B cell (primary cell): ENCODE data around the gene TNPO3. TPM values are rescaled to one million over a fixed set of nuclear protein-coding genes. Genes with fewer than 3 reads are reported as not detected.

Source experiments
- ATAC-seq: fragments of 200-7000 bp; cut with Tn5 transposase; one replicate; pipeline ENCODE4 v1.10.0; 2021; ENCODE audit warnings: low read depth, mild to moderate bottlenecking, moderate number of reproducible peaks, moderate library complexity
- CTCF ChIA-PET: fragments of 350-600 bp; sonication (Branson Sonifier 250); formaldehyde crosslinking; loops from one replicate; lab custom pipeline; 2021; ENCODE audit warnings: antibody characterized with exemption, inconsistent platforms; lab: Charles Lee
- POLR2A ChIA-PET: fragments of 350-600 bp; sonication (Branson Sonifier 250); formaldehyde crosslinking; loops from one replicate; lab custom pipeline; 2021; ENCODE audit warnings: antibody characterized with exemption; lab: Charles Lee
- DNase-seq: peaks from one replicate; pipeline ENCODE4 v3.0.0; 2013
- H2AFZ ChIP-seq: 2 replicates; pipeline ENCODE4 v1.6.1; 2012; ENCODE audit warnings: mild to moderate bottlenecking, low read depth, low read length; ENCODE audit not compliant: insufficient read depth, poor library complexity, severe bottlenecking
- H3K27ac ChIP-seq, 2 donors: 1 replicate in 1 of 2; 2 replicates in 1 of 2; pipeline ENCODE4 v1.5.1; 2012 to 2013; ENCODE audit warnings: low read length in 2 of 2, mild to moderate bottlenecking in 2 of 2, moderate library complexity in 1 of 2
- H3K27me3 ChIP-seq, 4 experiments: fragments of 200-600 bp in 1 of 4; sonication (generic) in 1 of 4; replicated peaks in 1 of 4; 1 replicate in 2 of 4; 2 replicates in 2 of 4; pipeline versions ENCODE4 v1.6.1 to v1.7.0; 2013 to 2016; ENCODE audit warnings: low read length in 3 of 4, mild to moderate bottlenecking in 2 of 4, mixed read lengths in 1 of 4, moderate library complexity in 1 of 4; ENCODE audit not compliant: insufficient read depth in 4 of 4, control insufficient read depth in 3 of 4; ENCODE audit errors: control extremely low read depth in 1 of 4
- H3K36me3 ChIP-seq, 2 experiments: replicated peaks in 1 of 2; 1 replicate in 1 of 2; 2 replicates in 1 of 2; pipeline versions ENCODE4 v1.6.1 to v1.7.1; 2013; ENCODE audit warnings: low read length in 1 of 2; ENCODE audit not compliant: insufficient read depth in 2 of 2, control insufficient read depth in 1 of 2; ENCODE audit errors: control extremely low read depth in 1 of 2, extremely low read depth in 1 of 2
- H3K4me1 ChIP-seq, 2 donors: fragments of 200-600 bp in 1 of 2; sonication (generic) in 1 of 2; 1 replicate in 1 of 2; 2 replicates in 1 of 2; pipeline versions ENCODE4 v1.5.1 to v1.6.1; 2013 to 2017; ENCODE audit warnings: low read length in 2 of 2; ENCODE audit not compliant: control insufficient read depth in 2 of 2, insufficient read depth in 2 of 2
- H3K4me2 ChIP-seq: replicated peaks from 2 replicates; pipeline ENCODE3; 2012; ENCODE audit warnings: mild to moderate bottlenecking, low read depth, low read length; ENCODE audit not compliant: poor library complexity, severe bottlenecking
- H3K4me3 ChIP-seq, 5 experiments: fragments of 200-600 bp in 1 of 5; sonication (generic) in 1 of 5; 1 replicate in 3 of 5; 2 replicates in 2 of 5; pipeline versions ENCODE4 v1.5.1 to v1.7.0; 2011 to 2016; ENCODE audit warnings: low read length in 4 of 5, mild to moderate bottlenecking in 4 of 5, low read depth in 2 of 5, control low read depth in 1 of 5, moderate library complexity in 1 of 5; ENCODE audit not compliant: insufficient read depth in 1 of 5; ENCODE audit errors: control extremely low read depth in 1 of 5, extremely low read depth in 1 of 5
- H3K79me2 ChIP-seq: fragments of 200-600 bp; sonication (generic); one replicate; pipeline ENCODE4 v1.6.0; 2016; ENCODE audit warnings: low read length; ENCODE audit not compliant: control insufficient read depth, insufficient read depth
- H3K9ac ChIP-seq: fragments of 200-600 bp; sonication (generic); 2 replicates; pipeline ENCODE4 v1.6.1; 2017; ENCODE audit warnings: mild to moderate bottlenecking, low read length, moderate library complexity
- H3K9me3 ChIP-seq, 3 donors: one replicate each; pipeline versions ENCODE4 v1.6.1 to v1.7.1; 2013; ENCODE audit warnings: low read length in 2 of 3; ENCODE audit not compliant: control insufficient read depth in 2 of 3, insufficient read depth in 1 of 3; ENCODE audit errors: control extremely low read depth in 1 of 3
- H4K20me1 ChIP-seq: 2 replicates; pipeline ENCODE4 v1.6.0; 2012; ENCODE audit warnings: mild to moderate bottlenecking, low read length; ENCODE audit not compliant: insufficient read depth, control insufficient read depth, poor library complexity, severe bottlenecking
- H3K27ac Mint-ChIP-seq: one replicate; pipeline ENCODE4 v1.8.0; 2021; ENCODE audit warnings: mixed read lengths
- H3K27me3 Mint-ChIP-seq: one replicate; pipeline ENCODE4 v1.8.0; 2021; ENCODE audit warnings: mixed read lengths
- H3K4me1 Mint-ChIP-seq: one replicate; pipeline ENCODE4 v1.8.0; 2021; ENCODE audit warnings: mixed read lengths
- H3K4me3 Mint-ChIP-seq: one replicate; pipeline ENCODE4 v1.8.0; 2021; ENCODE audit warnings: mixed read lengths
- H3K9me3 Mint-ChIP-seq: one replicate; pipeline ENCODE4 v1.8.0; 2022; ENCODE audit warnings: mixed read lengths; ENCODE audit not compliant: insufficient read depth
- CTCF ChIP-seq: fragments of 200-600 bp; IDR thresholded peaks from one replicate; pipeline ENCODE4 v1.8.0; 2022; ENCODE audit warnings: antibody characterized with exemption, mild to moderate bottlenecking
- EZH2 ChIP-seq: IDR thresholded peaks from 2 replicates; pipeline ENCODE4 v1.6.1; 2012; ENCODE audit warnings: borderline replicate concordance, low read depth, mild to moderate bottlenecking, moderate library complexity, low read length; ENCODE audit not compliant: insufficient read depth, poor library complexity, severe bottlenecking
- WGBS: methylation state at CpG from one replicate; pipeline ENCODE4 v1.1.5; 2013; ENCODE audit warnings: missing lambda C conversion rate; ENCODE audit not compliant: insufficient coverage; 5-methylcytosine and 5-hydroxymethylcytosine counted together
- intact Hi-C: fragments of 100-400 bp; cut with micrococcal nuclease; formaldehyde crosslinking; loops from one replicate; pipeline ENCODE4 v1.10.0; 2022
- polyA plus RNA-seq: library from polyadenylated mRNA; depleted of rRNA; stranded (reverse); fragments of >200 nt; gene quantifications from 2 replicates; pipeline ENCODE4 v1.2.3, GENCODE V29; 2012
- total RNA-seq, 2 donors: library from RNA; stranded (reverse); fragments of 120-200 nt in 1 of 2; gene quantifications; 1 replicate in 1 of 2; 2 replicates in 1 of 2; pipeline versions ENCODE4 v1.2.3 to v1.2.4, GENCODE V29; 2013 to 2022

Gene TNPO3
- total and polyA plus RNA-seq, 2 donors (not counting 1 experiment from before 2014, with no cell fraction given) = 19.0 to 48.3 TPM

- peaks cover 63% of the 10 kb centered on the region for H3K79me2 ChIP-seq
- Mint-ChIP-seq H3K27ac (peak overlapping the region; percentile 33), H3K27me3 (no peaks in the 10 kb centered on the region), H3K4me1 (peaks cover 36% of the 10 kb centered on the region), H3K9me3 (no peaks in the 10 kb centered on the region), H3K4me3 (peak overlapping the region; percentile 30)
- no peaks in the 10 kb centered on the region for H4K20me1 ChIP-seq
- peak overlapping the region; percentile 6 for H3K9ac ChIP-seq
- 57% methylated on average over 1 of the region's 2 CpGs for WGBS
- no peak for TF ChIP-seq EZH2
- TF ChIP-seq CTCF = no peak
- H3K4me3 ChIP-seq = no peak overlapping the region
- H3K4me2 ChIP-seq = peak overlapping the region; percentile 31
- ATAC-seq (no peak), DNase-seq (no peak)
- POLR2A ChIA-PET = no interaction called here
- CTCF ChIA-PET = interaction anchor here (1.0 to 2.2 kb wide), 4 partner anchors 10 to 201 kb away, joined by 3 to 8 read pairs (median 3); no protein-coding TSS in a partner anchor
- no peaks in the 10 kb centered on the region for H3K9me3 ChIP-seq
- intact Hi-C loops = loop anchor here (1.0 to 2.0 kb wide), 2 partner anchors 46 kb away; partner anchors contain the start of gene TNPO3
- no peaks in the 10 kb centered on the region for H3K27me3 ChIP-seq
- peaks cover 11 to 57% of the 10 kb centered on the region in 2 experiments for H3K36me3 ChIP-seq
- peaks cover 15 to 19% of the 10 kb centered on the region in 2 donors for H3K4me1 ChIP-seq
- peak overlapping the region; percentile 4 for H2AFZ ChIP-seq
- peak overlapping the region; percentile 64 to 92 for H3K27ac ChIP-seq
These were observed 46.1 kb downstream of the TNPO3 start for GRCh38 chr7:129008645-129009414.

GRCh38 chr7:129007572-129007971 lies 47.3 kb downstream of the TNPO3 start:
- ATAC-seq (no peak), DNase-seq (no peak)
- intact Hi-C loops = no loop called here
- no peaks in the 10 kb centered on the region for H3K27me3 ChIP-seq
- TF ChIP-seq EZH2 = no peak
- TF ChIP-seq CTCF = no peak
- H3K36me3 ChIP-seq = peaks cover 7 to 52% of the 10 kb centered on the region in 2 experiments
- H2AFZ ChIP-seq = no peak overlapping the region
- Mint-ChIP-seq H3K9me3 (no peaks in the 10 kb centered on the region), H3K27ac (peak overlapping the region; percentile 21), H3K4me1 (peaks cover 29% of the 10 kb centered on the region), H3K4me3 (no peak overlapping the region), H3K27me3 (no peaks in the 10 kb centered on the region)
- H3K4me1 ChIP-seq = peaks cover 15 to 19% of the 10 kb centered on the region in 2 donors
- POLR2A ChIA-PET = interaction anchor here (0.6 kb wide), 1 partner anchor 965 kb away, joined by 6 read pairs; no protein-coding TSS in a partner anchor
- H3K27ac ChIP-seq = no peak overlapping the region
- CTCF ChIA-PET = interaction anchor here (0.6 to 2.1 kb wide), 2 partner anchors 56 to 84 kb away, joined by 3 to 8 read pairs; no protein-coding TSS in a partner anchor
- no peaks in the 10 kb centered on the region for H3K9me3 ChIP-seq
- no peak overlapping the region for H3K4me2 ChIP-seq
- H3K9ac ChIP-seq = no peak overlapping the region
- no peak overlapping the region for H3K4me3 ChIP-seq
- WGBS = no CpG with 5 or more reads among the region's 4 CpGs
- H4K20me1 ChIP-seq = no peaks in the 10 kb centered on the region
- peaks cover 55% of the 10 kb centered on the region for H3K79me2 ChIP-seq
